Esophagus squamous epithelium (tissue), 5 donors: Measurements from ENCODE around the gene RUNX3. TPM values are rescaled to one million over a fixed set of nuclear protein-coding genes. Genes with fewer than 3 reads are reported as not detected.

Experiments used
- DNase-seq: peaks from one replicate; lab custom pipeline; 2025; lab: John Stamatoyannopoulos, UW
- H3K27ac ChIP-seq, 4 donors: fragments of 200-600 bp; sonication (generic); one replicate each; pipeline ENCODE4 v1.5.1; 2016 to 2019; ENCODE audit warnings: mild to moderate bottlenecking in 1 of 4
- H3K27me3 ChIP-seq, 4 donors: fragments of 200-600 bp; sonication (generic); 1 replicate in 3 of 4; 2 replicates in 1 of 4; pipeline versions ENCODE4 v1.5.1 to v1.6.0; 2017 to 2021; ENCODE audit warnings: antibody characterized with exemption in 1 of 4
- H3K36me3 ChIP-seq, 3 donors: fragments of 200-600 bp; sonication (generic); one replicate each; pipeline ENCODE4 v1.5.1; 2016 to 2019
- H3K4me1 ChIP-seq, 3 donors: fragments of 200-600 bp; sonication (generic); one replicate each; pipeline ENCODE4 v1.5.1; 2017 to 2019
- H3K4me3 ChIP-seq, 4 donors: fragments of 200-600 bp; sonication (generic); 1 replicate in 3 of 4; 2 replicates in 1 of 4; pipeline ENCODE4 v1.5.1; 2016 to 2019; ENCODE audit warnings: mild to moderate bottlenecking in 2 of 4, moderate library complexity in 1 of 4
- H3K9me3 ChIP-seq, 3 donors: fragments of 200-600 bp; sonication (generic); one replicate each; pipeline ENCODE4 v1.5.1; 2016 to 2019
- POLR2A ChIP-seq, 4 donors: fragments of 450-650 bp; IDR thresholded peaks; one replicate each; pipeline ENCODE4 v1.6.1; 2017; ENCODE audit warnings: antibody characterized with exemption in 4 of 4, mild to moderate bottlenecking in 4 of 4, moderate library complexity in 3 of 4
- WGBS, 2 donors: methylation state at CpG; one replicate each; pipeline ENCODE4 v1.1.5; 2018; 5-methylcytosine and 5-hydroxymethylcytosine counted together
- intact Hi-C: fragments of 100-400 bp; cut with DNase I; formaldehyde crosslinking; loops from one replicate; pipeline ENCODE4 v1.15.0; 2022
- total RNA-seq, 4 donors: library from RNA; depleted of rRNA; stranded (reverse); fragments of >200 nt; gene quantifications; one replicate each; pipeline ENCODE4 v1.1.0, GENCODE V29; 2016
- TF ChIP-seq, protein P1 (sequence below), 6 experiments: fragments of 450-650 bp in 4 of 6; fragments of 200-600 bp in 2 of 6; sonication (generic) in 2 of 6; IDR thresholded peaks; one replicate each; pipeline ENCODE4 v1.5.1; 2016 to 2019; ENCODE audit warnings: antibody characterized with exemption in 6 of 6, mild to moderate bottlenecking in 4 of 6, moderate library complexity in 4 of 6
- donor health status: DM: yes; HTN: yes; CAD: no.

Gene RUNX3
- total RNA-seq, 4 donors from 2014 or later: 1.9 to 5.7 (median 3.1) TPM

DNA sequence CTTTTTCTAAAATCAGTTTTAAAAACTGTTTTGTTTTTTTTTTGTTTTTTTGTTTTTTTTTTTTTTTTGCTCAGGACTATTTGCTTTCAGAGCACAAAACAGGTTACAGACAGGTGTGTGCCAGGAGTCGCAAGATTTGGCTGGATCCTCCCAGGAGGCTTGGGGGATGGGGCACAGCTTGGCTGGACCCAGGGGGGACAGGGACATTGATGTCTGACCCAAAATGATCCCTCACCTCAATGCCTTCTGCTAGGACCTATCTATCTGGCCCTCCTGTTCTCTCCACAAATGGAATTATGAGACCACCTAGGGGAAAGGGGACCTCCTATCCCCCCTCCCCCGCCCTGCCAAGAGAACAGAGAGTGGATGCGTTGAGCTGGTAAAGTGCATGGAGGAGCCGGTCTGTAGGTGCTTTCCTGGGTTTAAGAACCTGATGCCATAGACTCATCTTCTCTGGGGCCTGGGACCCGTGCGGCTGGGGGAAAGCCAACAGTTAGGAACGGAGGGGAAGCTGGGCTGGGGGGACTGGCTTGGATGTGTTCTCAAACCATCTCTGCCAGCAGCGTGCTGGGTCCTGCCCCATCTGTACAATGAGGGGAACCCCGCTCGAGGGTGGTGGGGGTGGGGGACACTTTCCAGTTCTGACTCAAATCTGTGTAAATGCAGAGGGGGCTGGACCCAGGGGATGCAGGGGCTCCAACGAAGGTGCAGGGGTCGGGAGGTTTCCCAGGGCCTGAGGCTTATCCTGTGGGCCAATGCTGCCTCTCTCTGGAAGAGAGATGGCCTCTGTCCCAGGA, 28.9 kb downstream of the RUNX3 start:
- TF ChIP-seq, protein P1, sequence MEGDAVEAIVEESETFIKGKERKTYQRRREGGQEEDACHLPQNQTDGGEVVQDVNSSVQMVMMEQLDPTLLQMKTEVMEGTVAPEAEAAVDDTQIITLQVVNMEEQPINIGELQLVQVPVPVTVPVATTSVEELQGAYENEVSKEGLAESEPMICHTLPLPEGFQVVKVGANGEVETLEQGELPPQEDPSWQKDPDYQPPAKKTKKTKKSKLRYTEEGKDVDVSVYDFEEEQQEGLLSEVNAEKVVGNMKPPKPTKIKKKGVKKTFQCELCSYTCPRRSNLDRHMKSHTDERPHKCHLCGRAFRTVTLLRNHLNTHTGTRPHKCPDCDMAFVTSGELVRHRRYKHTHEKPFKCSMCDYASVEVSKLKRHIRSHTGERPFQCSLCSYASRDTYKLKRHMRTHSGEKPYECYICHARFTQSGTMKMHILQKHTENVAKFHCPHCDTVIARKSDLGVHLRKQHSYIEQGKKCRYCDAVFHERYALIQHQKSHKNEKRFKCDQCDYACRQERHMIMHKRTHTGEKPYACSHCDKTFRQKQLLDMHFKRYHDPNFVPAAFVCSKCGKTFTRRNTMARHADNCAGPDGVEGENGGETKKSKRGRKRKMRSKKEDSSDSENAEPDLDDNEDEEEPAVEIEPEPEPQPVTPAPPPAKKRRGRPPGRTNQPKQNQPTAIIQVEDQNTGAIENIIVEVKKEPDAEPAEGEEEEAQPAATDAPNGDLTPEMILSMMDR (IDR thresholded peaks at IDR 0.05): no peak
- TF ChIP-seq POLR2A (IDR thresholded peaks at IDR 0.05): no peak
- Histone ChIP-seq H3K9me3 (no peaks in the 10 kb centered on the region), H3K4me3 (no peak overlapping the region), H3K27me3 (peaks cover 0 to 81% (median 0%) of the 10 kb centered on the region in 4 donors), H3K27ac (no peak overlapping the region), H3K36me3 (no peaks in the 10 kb centered on the region), H3K4me1 (no peaks in the 10 kb centered on the region)
- no peak for DNase-seq
- intact Hi-C loops: no loop called here
- 52 to 61% methylated on average over 8 of the region's 12 CpGs for WGBS, 2 donors

DNA sequence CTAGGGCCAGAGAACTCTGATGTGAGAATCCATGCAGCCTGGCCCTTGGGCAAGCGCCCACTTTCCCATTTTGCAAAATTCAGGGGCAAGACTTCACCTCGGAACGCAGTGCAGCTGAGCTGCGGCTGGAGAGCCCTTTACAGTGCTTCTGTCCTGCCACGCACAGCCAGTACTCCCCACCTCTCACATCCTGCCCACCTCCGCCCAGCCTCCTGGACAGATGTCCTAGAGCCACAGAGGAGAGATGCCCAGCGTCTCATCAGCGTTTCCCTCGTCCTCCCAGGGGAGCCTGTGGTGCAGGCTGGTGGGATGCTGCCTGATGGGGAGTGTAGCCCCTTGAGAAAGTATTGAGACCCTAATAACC, 29.6 kb downstream of the RUNX3 start:
- intact Hi-C loops: no loop called here
- Histone ChIP-seq H3K9me3 (no peaks in the 10 kb centered on the region), H3K27ac (no peak overlapping the region), H3K4me3 (no peak overlapping the region), H3K27me3 (peaks cover 0 to 78% (median 0%) of the 10 kb centered on the region in 4 donors), H3K4me1 (no peaks in the 10 kb centered on the region), H3K36me3 (no peaks in the 10 kb centered on the region)
- no peak for DNase-seq
- no peak for TF ChIP-seq POLR2A (IDR thresholded peaks at IDR 0.05)
- TF ChIP-seq, protein P1 (IDR thresholded peaks at IDR 0.05): no peak
- 81 to 83% methylated on average over 3 to 5 of the region's 9 CpGs for WGBS, 2 donors

DNA sequence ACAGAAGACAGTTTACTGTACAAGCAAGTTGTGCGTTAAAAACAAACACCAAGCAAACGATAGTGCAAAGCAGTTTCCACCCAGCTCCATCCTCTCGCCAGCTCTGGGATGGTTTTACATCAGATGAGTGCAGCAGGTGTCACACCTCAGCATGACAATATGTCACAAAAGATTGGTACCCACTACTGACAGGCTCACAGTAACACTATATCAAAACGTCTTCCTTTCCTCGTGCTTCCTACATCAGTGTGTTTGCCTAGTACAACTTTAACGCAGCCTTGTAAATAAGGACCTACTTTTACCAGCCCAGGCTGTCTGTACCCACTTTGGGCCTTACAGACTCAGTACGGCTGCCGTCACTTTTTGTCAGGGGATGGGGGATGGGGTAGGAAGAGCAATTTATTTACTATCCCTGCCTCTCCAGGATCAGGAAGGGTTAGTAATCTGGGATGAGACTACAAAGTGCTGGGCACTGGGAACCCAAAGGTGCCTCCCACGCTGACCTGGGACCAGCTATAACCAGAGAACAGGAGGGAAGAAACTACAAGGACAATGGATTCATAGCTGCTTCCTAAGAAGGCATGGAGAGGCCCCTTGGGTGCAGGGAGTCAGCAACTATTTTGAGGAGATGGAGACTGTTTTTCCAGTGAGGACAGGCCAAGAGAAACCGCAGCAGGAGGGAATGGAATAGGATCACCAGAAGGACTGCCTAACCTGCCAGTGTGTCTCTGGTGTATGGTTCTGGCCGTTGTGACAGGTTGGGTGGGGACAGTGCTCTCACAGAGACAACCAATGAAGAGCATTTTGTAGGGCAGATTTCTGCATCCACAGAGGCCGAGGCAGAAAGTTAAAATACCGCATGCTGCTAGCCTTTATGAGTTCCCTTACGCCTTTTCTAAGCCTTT, 30.2 kb downstream of the RUNX3 start:
- Histone ChIP-seq H3K4me3 (no peak overlapping the region), H3K27ac (no peak overlapping the region), H3K9me3 (no peaks in the 10 kb centered on the region), H3K27me3 (peaks cover 0 to 73% (median 0%) of the 10 kb centered on the region in 4 donors), H3K36me3 (no peaks in the 10 kb centered on the region), H3K4me1 (no peaks in the 10 kb centered on the region)
- DNase-seq: no peak
- intact Hi-C loops: no loop called here
- TF ChIP-seq, protein P1 (IDR thresholded peaks at IDR 0.05): no peak
- TF ChIP-seq POLR2A (IDR thresholded peaks at IDR 0.05): no peak
- 69 to 71% methylated on average over 12 to 14 of the region's 14 CpGs for WGBS, 2 donors

DNA sequence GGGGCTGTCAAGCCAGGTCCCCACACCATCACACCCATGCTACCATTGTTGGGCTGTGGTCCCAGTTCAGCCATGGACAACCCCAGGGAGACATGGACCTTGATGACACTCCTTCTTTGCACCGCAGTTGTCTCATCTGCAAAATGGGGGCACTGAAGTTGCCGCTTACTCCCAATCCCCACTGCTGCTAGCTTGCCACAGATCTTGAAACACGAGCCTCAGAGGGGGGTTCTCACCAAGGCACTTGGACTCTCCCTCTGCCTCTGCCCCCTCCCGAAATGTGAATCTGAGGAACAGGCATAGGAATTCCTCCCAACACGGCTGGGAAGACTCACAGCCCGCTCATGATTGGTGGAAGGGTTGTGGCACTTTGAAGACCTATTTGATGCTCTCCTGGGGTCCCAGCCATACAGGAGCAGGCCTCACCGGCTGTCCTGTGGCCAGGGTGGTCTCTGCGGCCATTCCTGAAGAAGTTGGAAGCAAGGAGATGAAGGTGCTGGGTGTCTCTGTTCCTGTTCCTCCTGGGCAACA, 31.1 kb downstream of the RUNX3 start:
- no peak for DNase-seq
- Histone ChIP-seq H3K9me3 (no peaks in the 10 kb centered on the region), H3K4me1 (no peaks in the 10 kb centered on the region), H3K27ac (no peak overlapping the region), H3K27me3 (peaks cover 0 to 65% (median 0%) of the 10 kb centered on the region in 4 donors), H3K4me3 (no peak overlapping the region), H3K36me3 (no peaks in the 10 kb centered on the region)
- 76% methylated on average over 4 of the region's 8 CpGs; no CpG with 5 or more reads in 1 of the 2 donors for WGBS, 2 donors
- TF ChIP-seq POLR2A (IDR thresholded peaks at IDR 0.05): no peak
- TF ChIP-seq, protein P1 (IDR thresholded peaks at IDR 0.05): no peak
- intact Hi-C loops: no loop called here
